HPDE6-E6E7 (cell line): ENCODE measurements around the gene ICA1L.

ENCODE experiments used
- DNase-seq: peaks from one replicate; pipeline ENCODE4 v3.0.0; 2011; ENCODE audit warnings: missing footprints; ENCODE audit errors: extremely low spot score

ICA1L gene

DNA sequence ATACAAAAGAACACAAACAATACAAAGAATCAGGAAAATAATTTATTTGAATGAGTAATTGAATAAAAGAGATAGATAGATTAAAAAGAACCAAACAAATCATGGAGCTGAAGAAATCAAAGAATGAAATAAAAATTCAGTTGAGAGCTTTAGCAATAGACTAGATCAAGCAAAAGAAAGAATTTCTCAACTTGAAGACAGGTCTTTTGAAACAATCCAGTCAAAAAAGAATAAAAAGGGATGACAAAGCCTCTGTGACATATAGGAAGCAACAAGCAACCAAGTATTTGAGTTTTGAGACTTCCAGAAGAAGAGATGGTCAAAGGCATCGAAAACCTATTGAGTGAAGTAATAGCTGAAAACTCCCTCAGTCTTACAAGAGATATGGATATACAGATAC, 128.0 kb downstream of the ICA1L start:
- no peak for DNase-seq

DNA sequence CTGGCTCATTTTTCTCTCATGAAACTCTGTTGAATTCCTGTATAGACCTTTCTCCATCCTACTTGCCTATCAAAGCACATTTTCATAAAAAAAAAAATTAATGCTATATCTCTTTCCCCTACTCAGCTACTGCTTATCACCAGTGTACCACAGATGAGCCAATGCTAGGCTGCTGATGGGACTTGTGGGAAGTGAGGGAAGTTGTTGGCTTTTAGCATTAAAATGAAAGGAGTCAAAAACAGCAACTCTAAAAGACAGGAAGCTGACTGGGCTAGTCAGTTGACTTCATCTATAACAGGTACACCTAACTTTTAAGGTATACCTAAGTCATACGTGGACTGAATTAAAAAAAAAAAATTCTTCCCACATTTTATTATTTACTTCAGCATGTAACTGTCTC, 134.7 kb downstream of the ICA1L start:
- DNase-seq, result no peak

DNA sequence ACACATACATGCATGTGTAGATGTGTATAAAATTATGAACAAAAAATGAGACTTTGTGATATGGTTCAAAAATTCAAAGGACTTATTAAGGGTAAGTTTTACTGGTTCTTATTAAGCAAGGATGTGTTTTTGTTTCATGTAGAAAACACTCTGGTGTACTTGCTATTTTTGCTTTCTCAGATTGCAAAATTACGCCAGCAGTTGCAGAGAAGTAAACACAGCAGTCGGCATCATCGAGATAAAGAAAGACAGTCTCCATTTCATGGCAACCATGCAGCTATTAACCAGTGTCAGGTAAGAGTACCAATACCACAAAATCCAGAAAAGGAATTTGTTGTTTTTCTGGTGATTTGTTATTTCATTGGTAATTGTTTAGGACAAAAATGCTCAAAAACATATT, 145.5 kb downstream of the ICA1L start:
- DNase-seq, result no peak

DNA sequence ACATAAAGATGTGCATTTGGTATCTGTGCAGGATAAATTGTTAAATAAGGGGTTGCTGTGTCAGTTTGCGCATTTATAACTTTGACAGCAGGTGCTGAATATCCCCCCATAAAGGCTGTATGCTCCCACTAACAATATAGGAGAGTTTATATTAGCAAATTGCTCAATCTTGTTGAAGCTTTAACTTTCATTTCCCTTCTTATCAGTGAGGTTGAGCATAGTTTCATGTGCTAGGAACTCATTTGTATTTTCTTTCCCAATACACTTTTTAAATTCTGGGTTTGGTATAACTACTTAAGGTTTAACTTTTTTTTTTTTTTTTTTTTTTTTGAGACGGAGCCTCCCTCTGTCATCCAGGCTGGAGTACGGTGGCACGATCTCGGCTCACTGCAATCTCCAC, 147.8 kb downstream of the ICA1L start:
- DNase-seq, result no peak
